Mucosa of descending colon (tissue), 3 donors: ENCODE data around the gene RFX1. TPM values are rescaled to one million over a fixed set of nuclear protein-coding genes. Genes with fewer than 3 reads are reported as not detected.
A peak's percentile ranks its signal among the peaks of the same experiment; 100 is the strongest.

Source experiments
- ATAC-seq: fragments of 200-7000 bp; cut with Tn5 transposase; one replicate; pipeline ENCODE4 v1.9.1; 2020; ENCODE audit warnings: mild to moderate bottlenecking, moderate library complexity
- DNase-seq, 3 donors: peaks; one replicate each; pipeline ENCODE4 v3.0.0-alpha.2; 2020
- H3K36me3 ChIP-seq: fragments of 200-600 bp; one replicate; pipeline ENCODE4 v1.8.0; 2021; ENCODE audit warnings: low read depth, mild to moderate bottlenecking
- H3K4me1 ChIP-seq: fragments of 200-600 bp; one replicate; pipeline ENCODE4 v1.8.0; 2021; ENCODE audit warnings: low read depth, mild to moderate bottlenecking
- H3K4me3 ChIP-seq: fragments of 200-600 bp; one replicate; pipeline ENCODE4 v1.8.0; 2021; ENCODE audit warnings: mild to moderate bottlenecking
- H3K9me3 ChIP-seq: fragments of 200-600 bp; one replicate; pipeline ENCODE4 v1.8.0; 2021; ENCODE audit warnings: mild to moderate bottlenecking
- CTCF ChIP-seq: fragments of 200-600 bp; IDR thresholded peaks from one replicate; pipeline ENCODE4 v1.8.0; 2022; ENCODE audit warnings: antibody characterized with exemption, mild to moderate bottlenecking
- intact Hi-C, 2 donors: fragments of 100-400 bp; cut with DNase I in 1 of 2; cut with micrococcal nuclease in 1 of 2; formaldehyde crosslinking; loops; one replicate each; pipeline versions ENCODE4 v1.11.0 to v1.11.1; 2022; cut with DNase I, micrococcal nuclease
- total RNA-seq, 3 donors: library from RNA; stranded (reverse); fragmentation: NEBNext Ultra II Directional in 2 of 3; extraction: Animal tissue kit (Norgen Biotek cat#: 25700) in 2 of 3; gene quantifications; one replicate each; pipeline versions ENCODE4 v1.2.1 to v1.2.4, GENCODE V29; 2021 to 2023
- donor health status: DM: no; HTN: no; CAD: no; lungs with moderate emphysema.
- donor health status: DM: no; HTN: no; CAD: no.
- donor health status: DM: no; HTN: yes; CAD: no.

The RFX1 gene
- total RNA-seq, 3 donors from 2014 or later, result 15.8 to 17.9 (median 17.1) TPM

DNA sequence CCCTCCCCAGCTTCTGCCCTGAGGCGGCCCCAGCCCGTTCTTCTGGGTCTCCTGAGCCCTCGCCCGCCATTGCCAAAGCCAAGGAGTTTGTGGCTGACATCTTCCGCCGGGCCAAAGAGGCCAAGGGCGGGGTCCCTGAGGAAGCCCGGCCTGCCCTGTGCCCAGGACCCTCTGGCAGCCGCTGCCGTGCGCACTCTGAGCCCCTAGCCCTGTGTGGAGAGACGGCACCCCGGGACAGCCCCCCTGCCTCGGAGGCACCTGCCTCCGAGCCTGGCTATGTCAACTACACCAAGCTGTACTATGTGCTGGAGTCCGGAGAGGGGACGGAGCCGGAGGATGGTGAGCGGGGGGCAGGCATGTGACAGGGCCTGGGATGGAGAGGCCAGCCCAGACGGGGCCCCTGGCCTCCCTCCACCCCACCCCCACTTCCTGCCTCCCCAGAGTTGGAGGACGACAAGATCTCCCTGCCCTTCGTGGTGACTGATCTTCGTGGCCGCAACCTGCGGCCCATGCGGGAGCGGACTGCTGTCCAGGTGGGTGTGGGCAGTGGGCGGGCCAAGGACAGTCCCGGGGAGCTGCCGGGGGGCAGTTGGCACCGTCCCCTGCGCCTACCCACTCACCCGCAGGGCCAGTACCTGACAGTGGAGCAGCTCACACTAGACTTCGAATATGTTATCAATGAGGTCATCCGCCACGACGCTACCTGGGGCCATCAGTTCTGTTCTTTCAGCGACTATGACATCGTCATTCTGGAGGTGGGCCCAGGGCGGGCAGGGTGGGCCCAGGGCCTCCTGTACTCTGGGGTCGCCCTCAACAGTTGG lies 46.8 kb downstream of the RFX1 start:
- Histone ChIP-seq H3K36me3 (peaks cover 12% of the 10 kb centered on the region), H3K4me3 (no peak overlapping the region), H3K4me1 (no peaks in the 10 kb centered on the region), H3K9me3 (no peaks in the 10 kb centered on the region)
- TF ChIP-seq CTCF, result no peak
- intact Hi-C loops, result no loop called here
- DNase-seq, result peak in 1 of 3 donors; percentile 46
- no peak for ATAC-seq

- Histone ChIP-seq H3K36me3 (peaks cover 12% of the 10 kb centered on the region), H3K4me3 (no peak overlapping the region), H3K4me1 (peaks cover 10% of the 10 kb centered on the region), H3K9me3 (no peaks in the 10 kb centered on the region)
- DNase-seq (no peak), ATAC-seq (no peak)
- TF ChIP-seq CTCF, result no peak
- intact Hi-C loops, result no loop called here
Observed at GRCh38 chr19:13958043-13958442, 48.1 kb downstream of the RFX1 start.

DNA sequence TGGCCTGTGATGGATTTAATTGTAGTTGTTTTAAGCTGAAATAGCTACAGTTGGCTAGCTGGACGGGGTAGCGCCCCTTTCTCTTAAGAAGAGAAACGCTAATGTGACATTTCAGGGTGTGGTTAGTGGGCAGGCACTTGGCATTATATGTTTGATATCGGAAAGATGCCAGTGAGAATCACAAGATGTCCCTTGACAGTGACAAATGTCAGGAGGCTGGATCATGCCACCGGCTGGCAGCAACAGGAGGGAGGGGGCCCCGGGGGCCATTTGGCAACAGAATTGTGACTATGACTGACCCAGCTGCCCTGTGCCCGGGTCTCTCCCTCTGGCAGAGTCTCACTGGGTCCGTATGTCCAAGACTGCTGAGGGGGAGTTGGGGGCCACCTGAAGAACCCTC lies 49.1 kb downstream of the RFX1 start:
- intact Hi-C loops, result no loop called here
- Histone ChIP-seq H3K36me3 (peaks cover 15% of the 10 kb centered on the region), H3K9me3 (no peaks in the 10 kb centered on the region), H3K4me3 (no peak overlapping the region), H3K4me1 (peaks cover 13% of the 10 kb centered on the region)
- TF ChIP-seq CTCF, result no peak
- DNase-seq (no peak), ATAC-seq (no peak)

DNA sequence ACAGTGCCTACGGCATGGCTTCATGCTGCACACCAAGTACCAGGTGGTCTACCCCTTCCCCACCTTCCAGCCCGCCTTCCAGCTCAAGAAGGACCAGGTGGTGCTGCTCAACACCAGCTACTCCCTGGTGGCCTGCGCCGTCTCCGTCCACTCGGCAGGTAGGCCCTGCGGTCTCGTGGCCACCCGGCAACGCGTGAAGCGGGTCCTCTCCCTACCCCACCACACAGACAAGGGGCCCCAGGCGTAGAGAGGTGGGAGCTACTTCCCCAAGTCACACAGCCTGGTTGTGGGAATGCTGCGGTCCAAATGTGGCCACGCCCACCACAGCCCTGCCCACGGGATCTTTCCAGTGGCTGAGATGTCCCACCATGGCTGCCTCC lies 49.8 kb downstream of the RFX1 start:
- peaks cover 17% of the 10 kb centered on the region for H3K4me1 ChIP-seq
- no peaks in the 10 kb centered on the region for H3K9me3 ChIP-seq
- ATAC-seq (no peak), DNase-seq (peak in 1 of 3 donors; percentile 46)
- TF ChIP-seq CTCF, result no peak
- no peak overlapping the region for H3K4me3 ChIP-seq
- H3K36me3 ChIP-seq, result peaks cover 16% of the 10 kb centered on the region
- intact Hi-C loops, result no loop called here

DNA sequence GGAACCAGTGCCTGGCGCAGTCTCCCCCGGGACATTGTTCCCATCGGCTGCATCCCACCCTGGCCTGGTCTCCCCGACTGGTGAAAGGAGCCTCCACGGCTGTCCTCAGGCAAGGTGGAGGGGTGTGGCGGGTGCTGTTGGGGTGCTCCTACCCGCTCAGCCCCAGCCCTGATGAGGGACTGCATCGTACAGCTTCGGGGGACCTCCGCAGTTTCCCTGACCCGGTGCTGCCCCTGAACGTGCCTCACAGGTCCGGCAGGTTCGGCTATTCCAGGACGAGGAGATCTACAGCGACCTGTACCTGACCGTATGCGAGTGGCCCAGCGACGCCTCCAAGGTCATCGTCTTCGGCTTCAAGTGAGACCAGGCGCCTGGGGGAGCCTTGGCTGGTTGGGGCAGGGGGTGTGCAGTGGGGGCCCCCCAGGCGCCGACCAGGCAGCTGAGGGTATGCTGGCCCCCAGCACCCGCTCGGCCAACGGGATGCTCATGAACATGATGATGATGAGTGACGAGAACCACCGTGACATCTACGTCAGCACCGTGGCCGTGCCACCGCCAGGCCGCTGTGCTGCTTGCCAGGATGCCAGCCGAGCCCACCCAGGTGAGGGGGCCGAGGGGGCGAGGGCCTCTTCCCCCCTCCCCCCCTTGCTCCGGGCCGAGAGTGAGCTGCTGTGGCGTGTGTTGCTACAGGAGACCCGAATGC lies 50.3 kb downstream of the RFX1 start:
- H3K4me3 ChIP-seq, result no peak overlapping the region
- DNase-seq (peak in 1 of 3 donors; percentile 52), ATAC-seq (no peak)
- peaks cover 16% of the 10 kb centered on the region for H3K36me3 ChIP-seq
- intact Hi-C loops, result no loop called here
- H3K9me3 ChIP-seq, result no peaks in the 10 kb centered on the region
- H3K4me1 ChIP-seq, result peaks cover 17% of the 10 kb centered on the region
- TF ChIP-seq CTCF, result no peak
